EH (cell line): Measurements from ENCODE around the gene MID2.
A peak's percentile ranks its signal among the peaks of the same experiment; 100 is the strongest.
"Not testable (repeated sequence)": the region's sequence is repeated elsewhere in the genome, so short reads cannot be mapped to it uniquely, and the experiment has no call there.

Experiments
- DNase-seq: peaks from one replicate; pipeline ENCODE4 v3.0.0-alpha.2; 2015; ENCODE audit warnings: low read depth

MID2 gene

GRCh38 chrX:107842715-107843400, 17.2 kb downstream of the MID2 start:
- DNase-seq: no peak

GRCh38 chrX:107845625-107846024, 20.0 kb downstream of the MID2 start:
- no peak for DNase-seq

- no peak for DNase-seq
Observed at GRCh38 chrX:107848591-107848990, 22.9 kb downstream of the MID2 start.

GRCh38 chrX:107849747-107850421, 24.2 kb downstream of the MID2 start:
- DNase-seq: peak; percentile 26

GRCh38 chrX:107850422-107850765, 24.7 kb downstream of the MID2 start:
- no peak for DNase-seq

GRCh38 chrX:107851215-107851614, 25.5 kb downstream of the MID2 start:
- DNase-seq: peak; percentile 39

- not testable (repeated sequence) for DNase-seq
Observed at GRCh38 chrX:107851665-107852064, 26.0 kb downstream of the MID2 start.

- no peak for DNase-seq
Observed at GRCh38 chrX:107856289-107856688, 30.6 kb downstream of the MID2 start.

GRCh38 chrX:107857041-107857440, 31.4 kb downstream of the MID2 start:
- DNase-seq: not testable (repeated sequence)

- no peak for DNase-seq
Observed at GRCh38 chrX:107857837-107858236, 32.2 kb downstream of the MID2 start.

- DNase-seq: no peak
Observed at GRCh38 chrX:107861056-107861455, 35.4 kb downstream of the MID2 start.

- DNase-seq: no peak
Observed at GRCh38 chrX:107871136-107871535, 45.5 kb downstream of the MID2 start.

- DNase-seq: peak; percentile 3
Observed at GRCh38 chrX:107878106-107878505, 52.4 kb downstream of the MID2 start.

GRCh38 chrX:107880054-107880610, 54.5 kb downstream of the MID2 start:
- DNase-seq: no peak

GRCh38 chrX:107894038-107894437, 68.4 kb downstream of the MID2 start:
- DNase-seq: peak; percentile 49

GRCh38 chrX:107902721-107903120, 77.1 kb downstream of the MID2 start:
- DNase-seq: no peak

- DNase-seq: no peak
Observed at GRCh38 chrX:107905366-107905765, 79.7 kb downstream of the MID2 start.

- DNase-seq: no peak
Observed at GRCh38 chrX:107924136-107924746, 98.6 kb downstream of the MID2 start.

- DNase-seq: no peak
Observed at GRCh38 chrX:107934262-107934661, 108.6 kb downstream of the MID2 start.

GRCh38 chrX:107935200-107935599, 109.5 kb downstream of the MID2 start:
- DNase-seq: peak; percentile 29

GRCh38 chrX:107935664-107936433, 110.2 kb downstream of the MID2 start:
- DNase-seq: peak; percentile 19

GRCh38 chrX:107936434-107936730, 110.7 kb downstream of the MID2 start:
- DNase-seq: no peak

- DNase-seq: no peak
Observed at GRCh38 chrX:107940095-107940494, 114.4 kb downstream of the MID2 start.
